ENCODE data around the gene OGG1. TPM values are rescaled to one million over a fixed set of nuclear protein-coding genes. Genes with fewer than 3 reads are reported as not detected.

OGG1 gene
- polyA plus RNA-seq, 2 of the 4 experiments (the other 2 are of a cell fraction) = 18.1 to 21.2 TPM

- no peak for DNase-seq (ENCODE audit: low read depth in 1 of 2, low spot score in 1 of 2)
Observed at GRCh38 chr3:9780458-9780812, 30.7 kb downstream of the OGG1 start.

DNA sequence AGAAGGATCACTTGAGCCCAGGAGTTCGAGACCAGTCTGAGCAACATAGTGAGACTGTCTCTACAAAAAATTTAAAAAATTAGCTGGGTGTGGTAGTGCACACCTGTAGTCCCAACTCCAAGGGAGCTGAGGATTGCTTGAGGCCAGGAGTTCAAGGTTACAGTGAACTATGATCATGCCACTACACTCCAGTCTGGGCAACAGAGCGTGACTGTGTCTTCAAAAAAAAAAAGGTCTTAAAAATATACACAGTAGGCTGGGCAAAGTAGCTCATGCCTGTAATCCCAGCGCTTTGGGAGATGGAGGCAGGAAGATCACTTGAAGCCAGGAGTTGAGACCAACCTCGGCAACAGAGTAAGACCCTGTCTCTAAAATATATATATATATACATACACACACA, 31.2 kb downstream of the OGG1 start:
- Histone ChIP-seq H3K9me3 (no peaks in the 10 kb centered on the region), H3K4me1 (no peaks in the 10 kb centered on the region), H3K4me3 (no peak overlapping the region), H3K4me2 (no peak overlapping the region), H3K27ac (no peak overlapping the region)
- ChIA-PET CTCF (interaction anchor here (0.7 to 1.1 kb wide), 3 partner anchors 16 to 166 kb away, joined by 3 to 5 read pairs (median 3); no protein-coding TSS in a partner anchor), POLR2A (interaction anchor here (0.7 kb wide), 1 partner anchor 165 kb away, joined by 6 read pairs; no protein-coding TSS in a partner anchor)
- no peak for FAIRE-seq
- ATAC-seq = no peak
- DNase-seq (ENCODE audit: low read depth in 1 of 2, low spot score in 1 of 2) = no peak
- WGBS (ENCODE audit: missing lambda C conversion rate) = 92% methylated on average over 4 of the region's 4 CpGs
- no peak for TF ChIP-seq RFX5 (IDR thresholded peaks at IDR 0.05)
- TF ChIP-seq KDM5A (IDR thresholded peaks at IDR 0.05) = no peak
- no peak for TF ChIP-seq EHMT2 (IDR thresholded peaks at IDR 0.05; ENCODE audit: low read depth)
- no peak for TF ChIP-seq MAZ (IDR thresholded peaks at IDR 0.05; ENCODE audit: borderline replicate concordance, low read depth, low read length)
- TF ChIP-seq NFE2L2 (conservative IDR thresholded peaks at IDR 0.05; ENCODE audit: low read length) = no peak
- no peak for TF ChIP-seq FOXS1 (CRISPR knock-in tag; IDR thresholded peaks at IDR 0.05)
- no peak for TF ChIP-seq FOSB (CRISPR knock-in tag; IDR thresholded peaks at IDR 0.05)
- no peak for TF ChIP-seq ZSCAN20 (CRISPR knock-in tag; IDR thresholded peaks at IDR 0.05)

More at GRCh38 chr3:9780458-9780812, 30.7 kb downstream of the OGG1 start:
- no peak for ATAC-seq
- Histone ChIP-seq H3K4me3 (no peak overlapping the region), H3K4me1 (no peaks in the 10 kb centered on the region), H3K27ac (no peak overlapping the region), H3K4me2 (no peak overlapping the region), H3K9me3 (no peaks in the 10 kb centered on the region)
- ChIA-PET CTCF (interaction anchor here (0.7 to 1.1 kb wide), 3 partner anchors 16 to 166 kb away, joined by 3 to 5 read pairs (median 3); no protein-coding TSS in a partner anchor), POLR2A (no interaction called here)
- WGBS (ENCODE audit: missing lambda C conversion rate) = 88% methylated on average over 10 of the region's 10 CpGs
- FAIRE-seq = no peak
- TF ChIP-seq E2F6 (IDR thresholded peaks at IDR 0.05; ENCODE audit: borderline replicate concordance, low read depth) (no peak), CHD4 (IDR thresholded peaks at IDR 0.05; ENCODE audit: borderline replicate concordance) (no peak), ZNF302 (CRISPR knock-in tag; IDR thresholded peaks at IDR 0.05) (no peak), RCOR1 (IDR thresholded peaks at IDR 0.05; ENCODE audit: low read depth, low read length) (no peak), RFX5 (IDR thresholded peaks at IDR 0.05) (no peak), HDAC2 (IDR thresholded peaks at IDR 0.05) (no peak), FOSL2 (IDR thresholded peaks at IDR 0.05) (no peak), FOSL2 (CRISPR knock-in tag; IDR thresholded peaks at IDR 0.05) (no peak), MYC (IDR thresholded peaks at IDR 0.05; ENCODE audit: borderline replicate concordance, low read length) (no peak), TP53 (CRISPR knock-in tag; IDR thresholded peaks at IDR 0.05) (no peak), FOSB (CRISPR knock-in tag; IDR thresholded peaks at IDR 0.05) (no peak), CEBPB (IDR thresholded peaks at IDR 0.05) (no peak), HOXB13 (CRISPR knock-in tag; IDR thresholded peaks at IDR 0.05; ENCODE audit: low read depth) (no peak), MAZ (IDR thresholded peaks at IDR 0.05; ENCODE audit: borderline replicate concordance, low read depth, low read length) (no peak), MAX (IDR thresholded peaks at IDR 0.05) (no peak)
- TF ChIP-seq, protein P1, sequence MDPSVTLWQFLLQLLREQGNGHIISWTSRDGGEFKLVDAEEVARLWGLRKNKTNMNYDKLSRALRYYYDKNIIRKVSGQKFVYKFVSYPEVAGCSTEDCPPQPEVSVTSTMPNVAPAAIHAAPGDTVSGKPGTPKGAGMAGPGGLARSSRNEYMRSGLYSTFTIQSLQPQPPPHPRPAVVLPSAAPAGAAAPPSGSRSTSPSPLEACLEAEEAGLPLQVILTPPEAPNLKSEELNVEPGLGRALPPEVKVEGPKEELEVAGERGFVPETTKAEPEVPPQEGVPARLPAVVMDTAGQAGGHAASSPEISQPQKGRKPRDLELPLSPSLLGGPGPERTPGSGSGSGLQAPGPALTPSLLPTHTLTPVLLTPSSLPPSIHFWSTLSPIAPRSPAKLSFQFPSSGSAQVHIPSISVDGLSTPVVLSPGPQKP (IDR thresholded peaks at IDR 0.05; ENCODE audit: low read depth, low read length) = no peak

- ChIA-PET POLR2A (interaction anchor here (0.7 kb wide), 1 partner anchor 164 kb away, joined by 6 read pairs; no protein-coding TSS in a partner anchor), CTCF (interaction anchor here (0.6 to 1.9 kb wide), 7 partner anchors 9 to 386 kb away, joined by 3 to 9 read pairs (median 3); no protein-coding TSS in a partner anchor)
- H3K4me2 ChIP-seq = no peak overlapping the region
- H3K27ac ChIP-seq = no peak overlapping the region
- no peak for ATAC-seq
- 85% methylated on average over 1 of the region's 1 CpG for WGBS (ENCODE audit: missing lambda C conversion rate)
- no peak overlapping the region for H3K4me3 ChIP-seq
- no peak for DNase-seq (ENCODE audit: low read depth in 1 of 2, low spot score in 1 of 2)
- no peak for TF ChIP-seq NPAS2 (CRISPR knock-in tag; IDR thresholded peaks at IDR 0.05; ENCODE audit: borderline replicate concordance)
- no peak for TF ChIP-seq CHD2 (IDR thresholded peaks at IDR 0.05; ENCODE audit: low read length, partially characterized antibody)
- no peak for TF ChIP-seq CBX8 (IDR thresholded peaks at IDR 0.05)
- no peak for TF ChIP-seq POLR2AphosphoS2 (conservative IDR thresholded peaks at IDR 0.05; ENCODE audit: low read length)
- no peak for TF ChIP-seq TP53 (CRISPR knock-in tag; IDR thresholded peaks at IDR 0.05)
- no peak for TF ChIP-seq RNF2 (IDR thresholded peaks at IDR 0.05; ENCODE audit: borderline replicate concordance, low read depth)
- no peak for TF ChIP-seq CBX2 (IDR thresholded peaks at IDR 0.05; ENCODE audit: borderline replicate concordance, low read depth)
- TF ChIP-seq MAX (IDR thresholded peaks at IDR 0.05) = no peak
- no peak for TF ChIP-seq FOXS1 (CRISPR knock-in tag; IDR thresholded peaks at IDR 0.05)
- TF ChIP-seq ZNF302 (CRISPR knock-in tag; IDR thresholded peaks at IDR 0.05) = no peak
- TF ChIP-seq PBX3 (IDR thresholded peaks at IDR 0.05) = no peak
- TF ChIP-seq JUN (IDR thresholded peaks at IDR 0.05) = no peak
- no peaks in the 10 kb centered on the region for H3K9me3 ChIP-seq
- no peak for FAIRE-seq
- H3K4me1 ChIP-seq = no peaks in the 10 kb centered on the region
Observed at GRCh38 chr3:9781551-9781950, 31.8 kb downstream of the OGG1 start.
